HepG2 (cell line): ENCODE results near the gene HS3ST4. TPM values are rescaled to one million over a fixed set of nuclear protein-coding genes. Genes with fewer than 3 reads are reported as not detected.

ENCODE experiments used
- ATAC-seq: fragments of 200-7000 bp; cut with Tn5 transposase; 3 replicates; pipeline ENCODE4 v1.9.1; 2020; ENCODE audit warnings: mild to moderate bottlenecking, moderate library complexity
- BruUV-seq: library from RNA; stranded (reverse); fragments of 400-500 nt; replicated peaks from 2 replicates; lab custom pipeline; 2021; lab: Mats Ljungman, UMichigan
- CTCF ChIA-PET: fragments of 300-600 bp; formaldehyde crosslinking; extraction: SDS; loops from one replicate; lab custom pipeline; 2021; ENCODE audit warnings: low total read pairs, inconsistent platforms, low intra/inter-chr PET ratio; lab: Yijun Ruan, JAX
- POLR2A ChIA-PET: fragments of 350-600 bp; sonication (Branson Sonifier 250); formaldehyde crosslinking; loops from one replicate; lab custom pipeline; 2020; ENCODE audit warnings: antibody characterized with exemption, inconsistent platforms; lab: Yijun Ruan, JAX
- DNase-seq: peaks from one replicate; pipeline ENCODE4 v3.0.0-alpha.2; 2015; ENCODE audit warnings: low spot score
- FAIRE-seq: peaks from 3 replicates; lab custom pipeline; 2011; peaks lifted over from hg19 to GRCh38; lab: Jason Lieb, UNC
- H2AFZ ChIP-seq: one replicate; pipeline ENCODE4 v1.6.1; 2011; ENCODE audit warnings: low read length, inconsistent platforms
- H3K27ac ChIP-seq: fragments of 300-600 bp; 3 replicates; pipeline ENCODE4 v1.8.0; 2011; ENCODE audit warnings: mixed run types, mild to moderate bottlenecking, mixed read lengths, low read length, inconsistent platforms; ENCODE audit not compliant: insufficient read depth; ENCODE audit errors: extremely low read length
- H3K27me3 ChIP-seq, 2 experiments: fragments of 200-600 bp in 1 of 2; 2 replicates in 1 of 2; 3 replicates in 1 of 2; pipeline versions ENCODE4 v1.6.0 to v1.8.0; 2011; ENCODE audit warnings: low read length in 2 of 2, mild to moderate bottlenecking in 2 of 2, moderate library complexity in 2 of 2, inconsistent platforms in 1 of 2; ENCODE audit not compliant: insufficient read depth in 2 of 2, control insufficient read depth in 1 of 2
- H3K36me3 ChIP-seq, 2 experiments: fragments of 200-600 bp in 1 of 2; replicated peaks in 1 of 2; 2 replicates in 1 of 2; 3 replicates in 1 of 2; pipeline versions ENCODE4 v1.5.1 to v1.8.0; 2011; ENCODE audit warnings: low read length in 2 of 2, inconsistent platforms in 1 of 2; ENCODE audit not compliant: insufficient read depth in 2 of 2, control insufficient read depth in 1 of 2
- H3K4me1 ChIP-seq: 2 replicates; pipeline ENCODE4 v1.5.1; 2012; ENCODE audit warnings: low read length, inconsistent platforms; ENCODE audit not compliant: insufficient read depth
- H3K4me2 ChIP-seq: 2 replicates; pipeline ENCODE4 v1.6.0; 2011; ENCODE audit warnings: low read depth, low read length, inconsistent platforms
- H3K4me3 ChIP-seq, 3 experiments: fragments of 200-600 bp in 1 of 3; sonication (generic), shearing (Covaris generic) in 1 of 3; replicated peaks in 1 of 3; 2 replicates each; pipeline ENCODE4 v1.5.1; 2011 to 2016; ENCODE audit warnings: low read length in 3 of 3, inconsistent platforms in 2 of 3, low read depth in 2 of 3, mild to moderate bottlenecking in 2 of 3, control low read depth in 1 of 3, mixed read lengths in 1 of 3; ENCODE audit not compliant: insufficient read depth in 1 of 3
- H3K79me2 ChIP-seq: one replicate; pipeline ENCODE4 v1.6.1; 2011; ENCODE audit warnings: low read length, inconsistent platforms; ENCODE audit not compliant: insufficient read depth
- H3K9ac ChIP-seq: 2 replicates; pipeline ENCODE4 v1.6.0; 2011; ENCODE audit warnings: mild to moderate bottlenecking, low read depth, low read length, inconsistent platforms; ENCODE audit not compliant: insufficient read depth
- H3K9me3 ChIP-seq: 2 replicates; pipeline ENCODE4 v1.5.1; 2012; ENCODE audit warnings: mild to moderate bottlenecking, low read length
- H4K20me1 ChIP-seq: 2 replicates; pipeline ENCODE4 v1.6.0; 2011; ENCODE audit warnings: inconsistent platforms, mild to moderate bottlenecking, low read length, moderate library complexity; ENCODE audit not compliant: insufficient read depth
- IKZF5 ChIP-seq: IDR thresholded peaks from 2 replicates; pipeline ENCODE4 v1.6.1; 2018; ENCODE audit warnings: missing genetic modification reagents, mild to moderate bottlenecking, missing compliant biosample characterization
- MNT ChIP-seq: fragments of 450-650 bp; IDR thresholded peaks from 2 replicates; pipeline ENCODE4 v1.6.1; 2016
- POLR2AphosphoS2 ChIP-seq: IDR thresholded peaks from 2 replicates; pipeline ENCODE4 v1.6.1; 2011; ENCODE audit warnings: low read depth, low read length, improper control_type of control experiment
- SP2 ChIP-seq: sonication (generic); formaldehyde crosslinking; IDR thresholded peaks from 2 replicates; pipeline ENCODE4 v1.5.1; 2020; ENCODE audit warnings: mild to moderate bottlenecking, missing genetic modification reagents
- ZNF44 ChIP-seq: sonication (generic); formaldehyde crosslinking; IDR thresholded peaks from 2 replicates; pipeline ENCODE4 v1.5.1; 2020; ENCODE audit warnings: mild to moderate bottlenecking, missing genetic modification reagents
- ZNF446 ChIP-seq: sonication (generic); formaldehyde crosslinking; IDR thresholded peaks from 2 replicates; pipeline ENCODE4 v1.5.0; 2020; ENCODE audit warnings: mild to moderate bottlenecking, missing genetic modification reagents
- ZNF451 ChIP-seq: sonication (generic); formaldehyde crosslinking; IDR thresholded peaks from 2 replicates; pipeline ENCODE4 v1.5.0; 2020; ENCODE audit warnings: mild to moderate bottlenecking, missing genetic modification reagents
- ZNF567 ChIP-seq: sonication (generic); formaldehyde crosslinking; IDR thresholded peaks from 2 replicates; pipeline ENCODE4 v1.8.1; 2023; ENCODE audit warnings: mild to moderate bottlenecking, missing genetic modification reagents, borderline replicate concordance
- WGBS: methylation state at CpG from one replicate; pipeline ENCODE4 v1.1.6; 2017; ENCODE audit warnings: low lambda C conversion rate; 5-methylcytosine and 5-hydroxymethylcytosine counted together
- in situ Hi-C: cut with HindIII; loops from 2 replicates; pipeline ENCODE4 v1.10.0; 2017; ENCODE audit warnings: low pct_unique_long_range_greater_than_20kb; ENCODE audit not compliant: extremely low pct_ligation_motif_present
- intact Hi-C: fragments of 100-400 bp; cut with micrococcal nuclease; formaldehyde crosslinking; loops from one replicate; pipeline ENCODE4 v1.10.0; 2022; ENCODE audit not compliant: unreplicated experiment
- polyA plus RNA-seq, 8 experiments: library from polyadenylated mRNA; depleted of rRNA in 3 of 8; stranded (reverse) in 7 of 8; unstranded in 1 of 8; fragments of >200 nt; fragmentation: Illumina TruSeq in 4 of 8; extraction: Trizol in 4 of 8; gene quantifications; 2 replicates each; pipeline versions ENCODE4 v1.2.1 to v1.2.3, GENCODE V29; 2011 to 2016; ENCODE audit warnings: low read depth in 4 of 8, missing spikeins in 1 of 8, mixed read lengths in 1 of 8; ENCODE audit not compliant: insufficient read depth in 1 of 8
- total RNA-seq, 5 experiments: library from RNA; depleted of rRNA; stranded (reverse); fragments of >200 nt; fragmentation: Illumina TruSeq; extraction: Trizol; gene quantifications; 2 replicates each; pipeline ENCODE4 v1.2.3, GENCODE V29; 2016; ENCODE audit warnings: low read depth in 1 of 5

HS3ST4 gene
- total and polyA plus RNA-seq, 2 of the 13 experiments (the other 11 are each of a cell fraction or from before 2014, with no cell fraction given), result not detected

GRCh38 chr16:26016989-26017388 lies 325.2 kb downstream of the HS3ST4 start:
- H3K9me3 ChIP-seq, result peaks cover 37% of the 10 kb centered on the region
- H3K9ac ChIP-seq, result no peak overlapping the region
- in situ Hi-C loops (no loop called here), intact Hi-C loops (no loop called here)
- DNase-seq, result no peak
- ChIA-PET POLR2A (no interaction called here), CTCF (no interaction called here)
- no peaks in the 10 kb centered on the region for H3K27me3 ChIP-seq
- no peaks in the 10 kb centered on the region for H3K4me1 ChIP-seq
- WGBS, result 0% methylated on average over 2 of the region's 2 CpGs
- ATAC-seq, result no peak
- no peak for TF ChIP-seq ZNF446 (CRISPR knock-in tag)
- no peaks in the 10 kb centered on the region for H3K36me3 ChIP-seq
- no peak overlapping the region for H3K4me3 ChIP-seq
- FAIRE-seq, result no peak
- no peaks in the 10 kb centered on the region for H4K20me1 ChIP-seq
- H2AFZ ChIP-seq, result no peak overlapping the region
- H3K4me2 ChIP-seq, result no peak overlapping the region
- BruUV-seq, result no TSS peak
- no peak overlapping the region for H3K27ac ChIP-seq
- no peaks in the 10 kb centered on the region for H3K79me2 ChIP-seq

GRCh38 chr16:26019381-26020242 lies 327.9 kb downstream of the HS3ST4 start:
- Histone ChIP-seq H4K20me1 (no peaks in the 10 kb centered on the region), H2AFZ (no peak overlapping the region), H3K27me3 (no peaks in the 10 kb centered on the region), H3K4me3 (no peak overlapping the region), H3K9ac (no peak overlapping the region), H3K36me3 (no peaks in the 10 kb centered on the region), H3K9me3 (peaks cover 33% of the 10 kb centered on the region), H3K4me2 (no peak overlapping the region), H3K27ac (no peak overlapping the region), H3K79me2 (no peaks in the 10 kb centered on the region), H3K4me1 (no peaks in the 10 kb centered on the region)
- WGBS, result 2% methylated on average over 12 of the region's 12 CpGs
- no TSS peak for BruUV-seq
- in situ Hi-C loops (no loop called here), intact Hi-C loops (no loop called here)
- no peak for ATAC-seq
- ChIA-PET POLR2A (no interaction called here), CTCF (no interaction called here)
- TF ChIP-seq POLR2AphosphoS2 (no peak), IKZF5 (CRISPR knock-in tag) (no peak), SP2 (CRISPR knock-in tag) (no peak), ZNF567 (CRISPR knock-in tag) (no peak), ZNF44 (CRISPR knock-in tag) (no peak), ZNF451 (CRISPR knock-in tag) (no peak), MNT (no peak)
- DNase-seq, result no peak
- no peak for FAIRE-seq
